K562 (cell line): ENCODE measurements around the gene TMEM208. TPM values are rescaled to one million over a fixed set of nuclear protein-coding genes. Genes with fewer than 3 reads are reported as not detected.

ENCODE experiments used
- AFF1 ChIP-seq, 2 experiments: fragments of 450-650 bp; IDR thresholded peaks; 2 replicates each; pipeline ENCODE4 v1.6.1; 2018; ENCODE audit warnings: mild to moderate bottlenecking in 2 of 2, low read depth in 1 of 2; ENCODE audit not compliant: partially characterized antibody in 2 of 2
- E2F1 ChIP-seq: sonication (generic); formaldehyde crosslinking; IDR thresholded peaks from 2 replicates; pipeline ENCODE4 v1.8.1; 2023; ENCODE audit warnings: mild to moderate bottlenecking, missing genetic modification reagents, moderate library complexity
- E2F8 ChIP-seq: fragments of 450-650 bp; IDR thresholded peaks from 2 replicates; pipeline ENCODE4 v1.7.1; 2018; ENCODE audit warnings: mild to moderate bottlenecking, low read depth; ENCODE audit not compliant: partially characterized antibody
- EGR1 ChIP-seq: fragments of 450-650 bp; conservative IDR thresholded peaks from 2 replicates; pipeline ENCODE4 v1.6.1; 2017; ENCODE audit warnings: mild to moderate bottlenecking
- HDAC6 ChIP-seq: IDR thresholded peaks from 2 replicates; pipeline ENCODE4 v1.6.1; 2012; ENCODE audit warnings: low read depth, mild to moderate bottlenecking, control low read depth, inconsistent platforms, low read length, moderate library complexity
- HNRNPK ChIP-seq: fragments of 200-400 bp; formaldehyde crosslinking; IDR thresholded peaks from one replicate; pipeline ENCODE4 v1.6.1; 2018; ENCODE audit warnings: mild to moderate bottlenecking, low read depth, low read length; ENCODE audit not compliant: poor library complexity, severe bottlenecking
- LEF1 ChIP-seq: fragments of 450-650 bp; IDR thresholded peaks from 2 replicates; pipeline ENCODE4 v1.6.1; 2016; ENCODE audit warnings: mild to moderate bottlenecking
- SIN3A ChIP-seq, 2 experiments: fragments of 150-350 bp in 1 of 2; IDR thresholded peaks; 2 replicates each; pipeline ENCODE4 v1.6.1; 2011 to 2016; ENCODE audit warnings: borderline replicate concordance in 2 of 2, low read depth in 2 of 2, low read length in 2 of 2, mild to moderate bottlenecking in 2 of 2, moderate library complexity in 2 of 2; ENCODE audit not compliant: control insufficient read depth in 1 of 2
- SMARCA4 ChIP-seq: fragments of 450-650 bp; IDR thresholded peaks from 2 replicates; pipeline ENCODE4 v1.6.1; 2016
- SNIP1 ChIP-seq: fragments of 450-650 bp; IDR thresholded peaks from 2 replicates; pipeline ENCODE4 v1.7.1; 2017; ENCODE audit warnings: low read depth, mild to moderate bottlenecking
- SREBF2 ChIP-seq: sonication (generic); formaldehyde crosslinking; IDR thresholded peaks from 2 replicates; pipeline ENCODE4 v1.4.0; 2020; ENCODE audit warnings: mild to moderate bottlenecking, missing genetic modification reagents
- TBP ChIP-seq: optimal IDR thresholded peaks from 2 replicates; pipeline ENCODE3; 2011; ENCODE audit warnings: low read depth, low read length, improper control_type of control experiment
- TCF7L2 ChIP-seq: fragments of 150-350 bp; IDR thresholded peaks from 2 replicates; pipeline ENCODE4 v1.6.1; 2016; ENCODE audit warnings: low read depth, mild to moderate bottlenecking, low read length, moderate library complexity
- UBTF ChIP-seq, 2 experiments: IDR thresholded peaks; 2 replicates each; pipeline ENCODE4 v1.6.1; 2012; ENCODE audit warnings: improper control_type of control experiment in 2 of 2, low read depth in 2 of 2, low read length in 2 of 2, borderline replicate concordance in 1 of 2
- ZBTB7A ChIP-seq: IDR thresholded peaks from 2 replicates; pipeline ENCODE4 v1.6.1; 2011; ENCODE audit warnings: low read depth, mild to moderate bottlenecking, low read length, moderate library complexity, borderline replicate concordance; ENCODE audit not compliant: control insufficient read depth
- ZNF445 ChIP-seq: fragments of 250-450 bp; sonication (Bioruptor Pico); IDR thresholded peaks from 2 replicates; pipeline ENCODE4 v1.4.0; 2020; ENCODE audit warnings: low read depth, mild to moderate bottlenecking, moderate library complexity
- polyA plus RNA-seq, 8 experiments: library from polyadenylated mRNA; depleted of rRNA in 4 of 8; stranded (reverse) in 5 of 8; unstranded in 3 of 8; fragments of >200 nt; fragmentation: Nextera tagmentation in 2 of 8; fragmentation: Illumina TruSeq in 1 of 8; extraction: Ambion mirVana in 2 of 8; extraction: Trizol in 1 of 8; gene quantifications; 2 replicates each; pipeline versions ENCODE4 v1.2.1 to v1.2.3, GENCODE V29; 2011 to 2014; ENCODE audit warnings: inconsistent platforms in 1 of 8, missing spikeins in 1 of 8
- total RNA-seq, 7 experiments: library from RNA; depleted of rRNA in 6 of 7; stranded (reverse); fragments of >200 nt in 6 of 7; fragmentation: Illumina TruSeq in 2 of 7; extraction: Trizol in 2 of 7; gene quantifications; 2 replicates each; pipeline versions ENCODE4 v1.2.1 to v1.2.3, GENCODE V29; 2011 to 2021; ENCODE audit warnings: low replicate concordance in 1 of 7

Gene TMEM208
- total and polyA plus RNA-seq, 9 of the 15 experiments (the other 6 are each of a cell fraction or from before 2014, with no cell fraction given) = 31.8 to 239 (median 54.3) TPM

GRCh38 chr16:67244387-67245185, 17.7 kb downstream of the TMEM208 start (continued):
- TF ChIP-seq AFF1 (IDR thresholded peaks at IDR 0.05; ENCODE audit: low read depth in 1 of 2, partially characterized antibody in 2 of 2) (no peak), LEF1 (no peak), HDAC6 (no peak), SMARCA4 (peak; percentile 51), TCF7L2 (no peak), HNRNPK (no peak), SIN3A (IDR thresholded peaks at IDR 0.05; ENCODE audit: borderline replicate concordance in 2 of 2, control insufficient read depth in 1 of 2, low read depth in 2 of 2, low read length in 2 of 2) (no peak), E2F1 (CRISPR knock-in tag) (no peak), ZNF445 (CRISPR knock-in tag) (no peak), TBP (peak; percentile 42), UBTF (IDR thresholded peaks at IDR 0.05; ENCODE audit: borderline replicate concordance in 1 of 2, low read depth in 2 of 2, low read length in 2 of 2) (0 out of 4 replicates have a peak, but pooled peaks of 1 of the 2 experiments have one; percentile 58), E2F8 (no peak), SREBF2 (CRISPR knock-in tag) (no peak), EGR1 (peak; percentile 72), SNIP1 (no peak), ZBTB7A (peak; percentile 85; the same call in 1 of the 2 replicates)
